Vagina (tissue), 2 donors: ENCODE data around the gene SLAMF9. TPM values are rescaled to one million over a fixed set of nuclear protein-coding genes. Genes with fewer than 3 reads are reported as not detected.

Experiments
- DNase-seq, 2 donors: peaks; one replicate each; pipeline ENCODE4 v3.0.0-alpha.2; 2017; ENCODE audit errors: extremely low spot score in 2 of 2
- H3K27ac ChIP-seq: fragments of 200-600 bp; sonication (generic); one replicate; pipeline ENCODE4 v1.5.1; 2019
- H3K27me3 ChIP-seq: fragments of 200-600 bp; sonication (generic); one replicate; pipeline ENCODE4 v1.5.1; 2019
- H3K36me3 ChIP-seq, 2 donors: fragments of 200-600 bp; sonication (generic); one replicate each; pipeline ENCODE4 v1.5.1; 2017 to 2019
- H3K4me1 ChIP-seq: fragments of 200-600 bp; sonication (generic); one replicate; pipeline ENCODE4 v1.5.1; 2019
- H3K4me3 ChIP-seq, 2 donors: fragments of 200-600 bp; sonication (generic); 1 replicate in 1 of 2; 2 replicates in 1 of 2; pipeline ENCODE4 v1.5.1; 2016 to 2019
- H3K9me3 ChIP-seq: fragments of 200-600 bp; sonication (generic); one replicate; pipeline ENCODE4 v1.5.1; 2019
- CTCF ChIP-seq, 3 experiments: fragments of 450-650 bp in 2 of 3; fragments of 200-600 bp in 1 of 3; sonication (generic) in 1 of 3; IDR thresholded peaks; one replicate each; pipeline ENCODE4 v1.5.1; 2017 to 2019; ENCODE audit warnings: antibody characterized with exemption in 3 of 3, mild to moderate bottlenecking in 2 of 3, moderate library complexity in 2 of 3
- POLR2A ChIP-seq, 2 donors: fragments of 450-650 bp; IDR thresholded peaks; one replicate each; pipeline ENCODE4 v1.6.1; 2017; ENCODE audit warnings: antibody characterized with exemption in 2 of 2, mild to moderate bottlenecking in 2 of 2, moderate library complexity in 2 of 2
- POLR2AphosphoS5 ChIP-seq, 2 donors: sonication (generic); formaldehyde crosslinking; IDR thresholded peaks; one replicate each; pipeline ENCODE4 v1.9.0; 2017; ENCODE audit warnings: antibody characterized with exemption in 2 of 2, mild to moderate bottlenecking in 2 of 2, low read depth in 1 of 2; ENCODE audit not compliant: insufficient read depth in 1 of 2
- intact Hi-C: fragments of 100-400 bp; cut with DNase I; formaldehyde crosslinking; loops from one replicate; pipeline ENCODE4 v1.15.1; 2023
- total RNA-seq: library from RNA; depleted of rRNA; stranded (reverse); fragments of >200 nt; gene quantifications from one replicate; pipeline ENCODE4 v1.2.3, GENCODE V29; 2016

SLAMF9 gene
- total RNA-seq, 1 donor from 2014 or later = not detected

- TF ChIP-seq POLR2AphosphoS5 (IDR thresholded peaks at IDR 0.05; ENCODE audit: insufficient read depth in 1 of 2, low read depth in 1 of 2) (peak in 1 of 2 donors; percentile 24), CTCF (IDR thresholded peaks at IDR 0.05) (peak; percentile 87 to 96 (median 92)), POLR2A (IDR thresholded peaks at IDR 0.05) (no peak)
- no peak for DNase-seq
- Histone ChIP-seq H3K4me1 (peaks cover 37% of the 10 kb centered on the region), H3K36me3 (no peaks in the 10 kb centered on the region), H3K4me3 (no peak overlapping the region), H3K27ac (no peak overlapping the region), H3K27me3 (no peaks in the 10 kb centered on the region), H3K9me3 (no peaks in the 10 kb centered on the region)
- intact Hi-C loops = loop anchor here (2.0 kb wide), 1 partner anchor 70 kb away; no protein-coding TSS in a partner anchor
Observed at GRCh38 chr1:159936273-159936904, 17.6 kb downstream of the SLAMF9 start.

- H3K9me3 ChIP-seq = no peaks in the 10 kb centered on the region
- intact Hi-C loops = loop anchor here (2.0 kb wide), 1 partner anchor 71 kb away; no protein-coding TSS in a partner anchor
- no peaks in the 10 kb centered on the region for H3K27me3 ChIP-seq
- no peak overlapping the region for H3K27ac ChIP-seq
- no peak for DNase-seq
- TF ChIP-seq CTCF (IDR thresholded peaks at IDR 0.05) (no peak), POLR2AphosphoS5 (IDR thresholded peaks at IDR 0.05; ENCODE audit: insufficient read depth in 1 of 2, low read depth in 1 of 2) (no peak), POLR2A (IDR thresholded peaks at IDR 0.05) (no peak)
- no peak overlapping the region for H3K4me3 ChIP-seq
- peaks cover 37% of the 10 kb centered on the region for H3K4me1 ChIP-seq
- no peaks in the 10 kb centered on the region for H3K36me3 ChIP-seq
Observed at GRCh38 chr1:159935719-159936272, 18.2 kb downstream of the SLAMF9 start.

- Histone ChIP-seq H3K36me3 (no peaks in the 10 kb centered on the region), H3K4me1 (peaks cover 37% of the 10 kb centered on the region), H3K4me3 (no peak overlapping the region), H3K27me3 (no peaks in the 10 kb centered on the region), H3K9me3 (no peaks in the 10 kb centered on the region), H3K27ac (no peak overlapping the region)
- TF ChIP-seq POLR2A (IDR thresholded peaks at IDR 0.05) (no peak), CTCF (IDR thresholded peaks at IDR 0.05) (no peak), POLR2AphosphoS5 (IDR thresholded peaks at IDR 0.05; ENCODE audit: insufficient read depth in 1 of 2, low read depth in 1 of 2) (no peak)
- DNase-seq = no peak
- intact Hi-C loops = no loop called here
Observed at GRCh38 chr1:159935305-159935704, 18.7 kb downstream of the SLAMF9 start.

GRCh38 chr1:159934136-159935039 is 19.6 kb downstream of the SLAMF9 start:
- Histone ChIP-seq H3K36me3 (no peaks in the 10 kb centered on the region), H3K27me3 (no peaks in the 10 kb centered on the region), H3K27ac (no peak overlapping the region), H3K4me3 (no peak overlapping the region), H3K9me3 (no peaks in the 10 kb centered on the region), H3K4me1 (peaks cover 37% of the 10 kb centered on the region)
- TF ChIP-seq POLR2AphosphoS5 (IDR thresholded peaks at IDR 0.05; ENCODE audit: insufficient read depth in 1 of 2, low read depth in 1 of 2) (no peak), CTCF (IDR thresholded peaks at IDR 0.05) (no peak), POLR2A (IDR thresholded peaks at IDR 0.05) (no peak)
- DNase-seq = no peak
- intact Hi-C loops = no loop called here
